Caki2 (cell line): ENCODE results near the gene STC2. TPM values are rescaled to one million over a fixed set of nuclear protein-coding genes. Genes with fewer than 3 reads are reported as not detected.
"Not testable (repeated sequence)": the region's sequence is repeated elsewhere in the genome, so short reads cannot be mapped to it uniquely, and the experiment has no call there.

Experiments used
- DNase-seq: peaks from one replicate; pipeline ENCODE4 v3.0.0-alpha.2; 2015; ENCODE audit warnings: low read depth
- in situ Hi-C: cut with HindIII; loops from 2 replicates; pipeline ENCODE4 v1.10.0; 2016; ENCODE audit warnings: low sequenced_read_pairs, low pct_unique_long_range_greater_than_20kb, mixed read lengths
- total RNA-seq: library from RNA; depleted of rRNA; stranded (reverse); fragments of >200 nt; shearing (Covaris generic); gene quantifications from 2 replicates; pipeline ENCODE4 v1.2.3, GENCODE V29; 2014; ENCODE audit warnings: low replicate concordance; rRNA removed

The STC2 gene, protein sequence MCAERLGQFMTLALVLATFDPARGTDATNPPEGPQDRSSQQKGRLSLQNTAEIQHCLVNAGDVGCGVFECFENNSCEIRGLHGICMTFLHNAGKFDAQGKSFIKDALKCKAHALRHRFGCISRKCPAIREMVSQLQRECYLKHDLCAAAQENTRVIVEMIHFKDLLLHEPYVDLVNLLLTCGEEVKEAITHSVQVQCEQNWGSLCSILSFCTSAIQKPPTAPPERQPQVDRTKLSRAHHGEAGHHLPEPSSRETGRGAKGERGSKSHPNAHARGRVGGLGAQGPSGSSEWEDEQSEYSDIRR
- total RNA-seq: 25.5 and 92.7 TPM in 2 replicates

- in situ Hi-C loops: no loop called here
- peak; percentile 99 for DNase-seq
These were observed at the start of gene STC2 for GRCh38 chr5:173327948-173328843. STC2 (minus strand) TSS chr5:173328414; CDS start chr5:173328193, 221 bp downstream.

DNA sequence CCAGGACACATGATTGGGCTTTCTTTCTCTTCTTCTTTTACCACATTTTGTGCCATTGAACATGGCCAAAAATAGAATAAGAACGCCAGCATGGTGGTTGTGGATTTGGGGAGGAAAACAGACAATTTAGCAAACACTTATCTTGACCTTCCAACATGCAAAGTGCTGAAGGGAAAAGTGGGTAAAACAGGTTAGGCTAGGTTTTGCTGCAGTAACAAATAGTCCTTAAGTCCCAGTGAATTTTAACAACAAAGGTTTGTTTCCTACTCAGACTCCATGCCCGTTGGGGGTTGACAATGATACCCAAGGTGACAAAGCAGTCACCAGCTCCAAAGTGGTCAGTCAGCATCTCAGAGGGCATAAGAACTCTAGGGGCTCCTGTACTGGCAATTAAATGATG lies 43.2 kb upstream of the STC2 start:
- in situ Hi-C loops: no loop called here
- no peak for DNase-seq

- in situ Hi-C loops: not testable (repeated sequence)
These were observed 35.2 kb upstream of the STC2 start for GRCh38 chr5:173363406-173363805.

DNA sequence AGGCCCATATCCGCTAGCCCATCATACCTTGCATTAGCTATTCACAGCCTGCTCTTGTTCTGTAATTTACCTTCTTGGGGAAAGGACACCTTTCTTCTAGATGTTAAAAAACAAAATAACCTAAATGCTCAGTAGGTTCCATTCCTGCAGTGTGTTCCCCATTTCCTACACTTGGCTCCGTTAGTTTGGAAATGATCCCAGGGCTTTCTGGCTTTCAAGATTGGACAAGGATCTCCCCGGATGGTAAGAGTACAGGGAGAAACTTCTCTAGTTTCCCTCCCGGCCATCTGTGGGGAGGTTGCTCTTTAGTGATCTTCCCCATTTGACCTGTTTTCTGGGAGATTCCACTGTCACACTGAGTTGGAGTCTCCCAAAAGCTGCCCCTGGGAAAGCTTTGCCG lies 27.3 kb upstream of the STC2 start:
- in situ Hi-C loops: no loop called here
- no peak for DNase-seq

More at GRCh38 chr5:173363406-173363805, 35.2 kb upstream of the STC2 start:
- DNase-seq: not testable (repeated sequence)

- in situ Hi-C loops: no loop called here
- DNase-seq: no peak
These were observed 26.4 kb upstream of the STC2 start for GRCh38 chr5:173354645-173355044.

DNA sequence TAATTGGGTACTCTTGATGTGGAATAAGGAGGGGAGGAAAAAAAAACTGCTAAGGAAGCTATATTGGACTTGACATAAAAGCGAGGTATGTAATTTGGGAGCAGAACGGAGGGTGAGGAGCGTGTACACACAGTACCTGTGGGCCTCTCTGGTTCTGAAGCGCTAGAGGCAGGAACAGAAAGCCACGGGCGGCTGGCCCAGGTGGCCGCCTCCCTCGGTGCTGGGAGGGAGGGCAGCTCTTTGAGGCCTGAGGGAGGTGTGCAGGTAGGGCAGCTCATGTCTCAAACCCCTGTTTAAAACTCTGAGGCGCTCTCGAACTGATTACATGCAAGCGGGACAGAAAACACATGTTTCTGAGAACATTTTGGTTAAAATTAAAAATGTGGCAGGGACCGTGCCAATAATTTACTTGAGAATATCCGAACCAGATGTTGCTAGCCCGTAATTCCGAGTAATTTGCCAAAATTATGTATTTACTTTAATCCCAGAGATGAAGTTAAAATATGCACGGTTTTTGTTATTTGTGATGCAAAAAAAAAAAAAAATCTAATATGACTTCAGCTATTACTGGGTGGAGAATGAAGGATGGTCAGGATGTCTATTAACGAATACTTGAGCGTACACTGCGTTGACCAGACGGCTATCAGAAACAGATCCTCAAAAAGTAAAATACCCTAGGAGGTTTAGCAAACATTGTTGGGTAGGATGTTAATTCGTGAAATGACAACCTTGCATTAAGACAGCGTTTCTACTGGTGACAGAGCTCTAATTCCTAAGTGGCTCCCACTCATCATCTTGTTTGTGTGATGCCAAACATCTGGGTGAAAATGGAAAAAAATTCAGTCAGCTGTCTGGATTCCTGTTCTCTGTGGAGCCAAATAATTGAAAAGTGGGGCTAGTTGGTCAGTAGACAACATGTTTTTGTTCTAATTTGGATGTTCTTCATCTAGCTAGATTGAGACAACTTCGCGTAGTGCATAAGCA lies 24.4 kb upstream of the STC2 start:
- in situ Hi-C loops: no loop called here
- no peak for DNase-seq

- DNase-seq: no peak
- in situ Hi-C loops: no loop called here
These were observed 14.9 kb upstream of the STC2 start for GRCh38 chr5:173342813-173343755.

- in situ Hi-C loops: no loop called here
- DNase-seq: no peak
These were observed 13.8 kb upstream of the STC2 start for GRCh38 chr5:173341961-173342430.

GRCh38 chr5:173340984-173341383 lies 12.8 kb upstream of the STC2 start:
- no peak for DNase-seq
- in situ Hi-C loops: no loop called here

DNA sequence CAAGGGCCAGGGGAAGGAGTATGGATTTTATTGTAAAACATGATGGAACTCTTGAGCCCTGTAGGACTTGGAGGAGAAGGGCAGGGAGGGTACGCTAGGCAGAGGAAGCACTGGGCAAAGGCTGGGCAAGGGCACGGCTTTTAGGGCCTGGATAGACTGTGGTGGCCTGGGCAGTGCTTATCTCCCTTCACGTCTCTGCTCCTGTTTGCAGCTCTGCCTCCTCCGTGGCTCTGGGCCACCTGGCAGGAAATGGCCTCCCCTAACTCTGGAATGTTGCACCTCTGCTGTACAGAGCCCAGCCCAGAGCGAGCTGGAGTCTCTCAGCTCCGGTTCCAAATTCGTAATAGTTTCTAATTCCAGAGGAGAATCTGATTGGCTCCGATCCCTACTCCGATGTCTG lies 12.2 kb upstream of the STC2 start:
- in situ Hi-C loops: no loop called here
- DNase-seq: no peak

- DNase-seq: no peak
- in situ Hi-C loops: no loop called here
These were observed 11.1 kb upstream of the STC2 start for GRCh38 chr5:173339286-173339685.

DNA sequence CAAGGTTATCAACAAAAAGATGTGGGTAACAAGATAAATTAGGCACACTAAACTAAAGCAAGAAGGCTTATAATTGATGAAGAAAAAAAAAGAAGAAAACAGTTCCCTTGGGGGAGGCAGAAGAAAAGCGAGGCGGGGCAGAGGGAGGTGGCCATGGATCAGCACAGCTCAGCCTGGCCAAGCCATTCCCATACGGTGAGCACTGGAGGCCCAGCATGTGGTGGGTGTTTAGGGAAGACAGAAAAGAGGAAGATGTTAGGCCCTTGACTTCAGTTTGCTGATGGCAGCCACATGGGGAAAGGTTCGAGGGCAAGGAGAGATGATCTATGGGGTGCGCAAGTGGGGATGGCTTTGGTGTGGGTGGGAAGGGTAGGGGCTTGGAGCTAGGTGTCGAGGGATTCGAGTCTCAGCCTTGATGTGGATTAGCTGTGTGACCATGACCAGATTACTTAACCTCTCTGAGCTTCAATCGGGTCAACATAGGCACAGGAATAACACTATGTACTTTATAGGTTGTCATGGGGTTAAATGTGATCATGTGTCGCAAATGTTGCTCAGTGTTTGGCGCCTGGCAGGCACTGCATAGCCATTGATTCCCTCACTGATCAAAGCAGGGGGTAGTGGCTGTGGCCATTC lies 10.3 kb upstream of the STC2 start:
- no peak for DNase-seq
- in situ Hi-C loops: no loop called here

DNA sequence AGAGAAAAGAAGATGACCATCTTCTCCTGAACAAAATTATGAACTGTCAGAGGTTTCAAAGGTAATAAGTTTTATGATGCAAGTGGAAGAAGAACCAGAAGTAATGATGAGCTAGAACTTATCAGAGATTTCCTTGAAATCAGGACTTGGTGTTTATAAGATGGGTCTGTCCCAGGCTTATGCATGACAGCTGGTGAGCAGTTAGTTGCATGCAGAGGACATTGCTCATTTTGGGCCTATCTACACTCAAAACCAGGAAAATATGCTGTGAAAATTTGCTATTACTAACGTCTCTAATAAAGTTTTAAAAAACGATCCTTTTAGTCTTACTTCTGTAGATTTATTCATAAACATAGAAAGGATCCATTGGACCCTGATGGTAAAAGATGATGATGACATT lies 6.6 kb upstream of the STC2 start:
- no peak for DNase-seq
- in situ Hi-C loops: no loop called here

GRCh38 chr5:173333925-173334661 lies 5.9 kb upstream of the STC2 start:
- DNase-seq: no peak
- in situ Hi-C loops: no loop called here

DNA sequence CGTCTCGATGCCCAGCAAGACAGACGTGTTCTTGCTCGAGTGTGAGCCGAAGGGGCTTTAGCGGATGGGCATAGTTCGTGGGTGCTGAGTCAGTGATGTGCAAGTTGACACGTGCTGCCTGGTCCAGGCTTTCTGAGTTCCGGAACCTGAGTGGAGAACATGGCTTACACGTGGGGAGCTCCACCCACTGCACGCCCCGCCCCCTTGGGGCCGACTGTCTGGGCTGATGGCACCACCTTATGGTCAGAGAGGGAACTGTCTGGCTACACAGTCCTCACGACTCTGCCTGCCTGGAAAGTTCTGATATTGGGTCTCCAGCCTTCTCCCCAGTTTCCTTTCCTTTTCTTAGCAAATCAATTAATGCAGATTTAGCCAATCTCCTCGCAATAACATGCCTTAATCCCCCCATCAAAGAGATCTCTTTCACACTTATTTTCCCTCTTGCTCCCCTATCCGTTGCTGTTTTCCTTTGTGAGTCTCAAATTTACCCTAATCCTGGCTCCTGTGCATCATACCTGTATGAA lies 3.8 kb upstream of the STC2 start:
- in situ Hi-C loops: no loop called here
- DNase-seq: peak; percentile 80

GRCh38 chr5:173331287-173331686 lies 3.1 kb upstream of the STC2 start:
- no peak for DNase-seq
- in situ Hi-C loops: no loop called here
